Right lobe of liver (tissue), 6 donors: ENCODE results near the gene PTPRM. TPM values are rescaled to one million over a fixed set of nuclear protein-coding genes. Genes with fewer than 3 reads are reported as not detected.

Experiments used
- ATAC-seq, 4 donors: fragments of 200-7000 bp; cut with Tn5 transposase; one replicate each; pipeline ENCODE4 v1.9.1; 2020; ENCODE audit warnings: mild to moderate bottlenecking in 4 of 4, moderate library complexity in 4 of 4
- DNase-seq, 3 donors: peaks; one replicate each; pipeline ENCODE4 v3.0.0-alpha.2; 2020
- H3K27ac ChIP-seq, 3 donors: fragments of 200-600 bp; one replicate each; pipeline ENCODE4 v1.8.0; 2022
- H3K27me3 ChIP-seq, 2 donors: fragments of 200-600 bp; one replicate each; pipeline ENCODE4 v1.8.0; 2022
- H3K36me3 ChIP-seq, 4 donors: fragments of 200-600 bp; sonication (generic) in 1 of 4; one replicate each; pipeline versions ENCODE4 v1.5.1 to v1.8.0; 2017 to 2022; ENCODE audit warnings: control low read depth in 1 of 4
- H3K4me1 ChIP-seq, 4 donors: fragments of 200-600 bp; sonication (generic) in 1 of 4; one replicate each; pipeline versions ENCODE4 v1.5.1 to v1.8.0; 2017 to 2022; ENCODE audit warnings: control low read depth in 1 of 4
- H3K4me3 ChIP-seq, 3 donors: fragments of 200-600 bp; one replicate each; pipeline ENCODE4 v1.8.0; 2022
- H3K9me3 ChIP-seq, 4 donors: fragments of 200-600 bp; sonication (generic) in 1 of 4; one replicate each; pipeline versions ENCODE4 v1.5.1 to v1.8.0; 2017 to 2022; ENCODE audit warnings: control low read depth in 1 of 4
- CTCF ChIP-seq, 4 donors: fragments of 200-600 bp in 3 of 4; fragments of 450-650 bp in 1 of 4; IDR thresholded peaks; one replicate each; pipeline versions ENCODE4 v1.5.1 to v1.8.0; 2016 to 2022; ENCODE audit warnings: antibody characterized with exemption in 4 of 4, mild to moderate bottlenecking in 2 of 4
- POLR2A ChIP-seq: fragments of 450-650 bp; IDR thresholded peaks from one replicate; pipeline ENCODE4 v1.6.1; 2017; ENCODE audit warnings: antibody characterized with exemption, mild to moderate bottlenecking
- WGBS: methylation state at CpG from one replicate; pipeline ENCODE4 v1.1.6; 2018; ENCODE audit warnings: low coverage, low lambda C conversion rate; ENCODE audit not compliant: insufficient coverage; ENCODE audit errors: missing lambda C conversion rate; 5-methylcytosine and 5-hydroxymethylcytosine counted together
- intact Hi-C, 2 donors: fragments of 100-400 bp; cut with DNase I; formaldehyde crosslinking; loops; one replicate each; pipeline versions ENCODE4 v1.11.2 to v1.14.1; 2022
- total RNA-seq, 6 experiments: library from RNA; depleted of rRNA in 2 of 6; stranded (reverse); fragments of >200 nt in 2 of 6; fragmentation: NEBNext Ultra II Directional in 3 of 6; extraction: Animal tissue kit (Norgen Biotek cat#: 25700) in 3 of 6; gene quantifications; one replicate each; pipeline versions ENCODE4 v1.1.0 to v1.2.4, GENCODE V29; 2016 to 2023
- donor health status: DM: no; HTN: yes; CAD: no.
- donor health status: DM: no; HTN: no; CAD: no.
- donor health status: DM: no; HTN: no; CAD: no.
- donor health status: DM: no; HTN: yes; CAD: no.
- donor health status: DM: no; HTN: yes; CAD: no.

PTPRM gene
- total RNA-seq, 6 experiments from 2014 or later = 15.1 to 45.7 (median 26.5) TPM

DNA sequence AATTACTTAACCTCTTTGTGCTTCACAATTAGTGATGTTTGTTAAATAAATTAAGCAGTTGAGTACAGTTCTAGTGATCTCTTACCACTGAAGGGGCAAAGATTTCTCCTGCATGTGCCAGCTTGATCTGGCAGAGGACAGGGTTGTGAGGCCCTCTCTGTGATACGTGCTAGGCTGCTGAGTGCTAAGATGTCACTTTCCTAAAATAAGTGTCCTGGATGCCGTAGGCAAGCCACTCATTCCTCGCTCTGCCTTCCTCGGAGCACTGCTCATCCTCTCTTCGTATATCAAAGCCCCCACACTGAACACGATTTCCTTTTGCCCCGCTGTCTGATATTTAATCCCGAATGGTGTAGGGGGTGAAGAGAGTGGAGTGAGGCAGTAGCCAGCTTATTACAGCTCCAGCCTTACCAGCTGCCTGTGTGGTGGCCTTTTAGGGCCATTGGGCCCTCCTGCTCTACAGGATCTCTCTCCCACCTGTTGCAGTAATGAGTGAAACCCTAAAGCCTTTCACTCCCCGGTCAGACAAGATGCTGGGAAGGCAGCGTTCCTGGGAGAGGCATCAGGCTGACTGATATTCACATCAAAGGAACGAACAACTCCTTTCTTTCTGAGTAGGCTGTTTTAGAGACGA lies 40.5 kb downstream of the PTPRM start:
- no peak for TF ChIP-seq CTCF (IDR thresholded peaks at IDR 0.05)
- TF ChIP-seq POLR2A = no peak

GRCh38 chr18:7608174-7608550 lies 41.0 kb downstream of the PTPRM start:
- DNase-seq (no peak), ATAC-seq (no peak)
- TF ChIP-seq POLR2A = no peak
- TF ChIP-seq CTCF (IDR thresholded peaks at IDR 0.05) = no peak
- no peaks in the 10 kb centered on the region for H3K4me1 ChIP-seq
- intact Hi-C loops = no loop called here
- WGBS = 78% methylated on average over 1 of the region's 1 CpG
- no peaks in the 10 kb centered on the region for H3K9me3 ChIP-seq
- no peaks in the 10 kb centered on the region for H3K36me3 ChIP-seq
- no peak overlapping the region for H3K4me3 ChIP-seq
- H3K27ac ChIP-seq = no peak overlapping the region
- no peaks in the 10 kb centered on the region for H3K27me3 ChIP-seq

More for the DNA sequence above, 40.5 kb downstream of the PTPRM start:
- DNase-seq = no peak
- ATAC-seq = no peak
- intact Hi-C loops = no loop called here
- peaks cover 0 to 4% (median 0%) of the 10 kb centered on the region in 4 donors for H3K4me1 ChIP-seq
- H3K9me3 ChIP-seq = no peaks in the 10 kb centered on the region
- WGBS = 84% methylated on average over 7 of the region's 12 CpGs
- H3K27me3 ChIP-seq = no peaks in the 10 kb centered on the region
- H3K27ac ChIP-seq = no peak overlapping the region
- no peaks in the 10 kb centered on the region for H3K36me3 ChIP-seq
- H3K4me3 ChIP-seq = no peak overlapping the region

GRCh38 chr18:7608781-7609201 lies 41.7 kb downstream of the PTPRM start:
- Histone ChIP-seq H3K27ac (no peak overlapping the region), H3K9me3 (no peaks in the 10 kb centered on the region), H3K36me3 (no peaks in the 10 kb centered on the region), H3K27me3 (no peaks in the 10 kb centered on the region), H3K4me1 (no peaks in the 10 kb centered on the region), H3K4me3 (no peak overlapping the region)
- DNase-seq = no peak
- TF ChIP-seq CTCF (IDR thresholded peaks at IDR 0.05) = no peak
- TF ChIP-seq POLR2A = no peak
- ATAC-seq = peak; percentile 12 to 45 (median 24)
- intact Hi-C loops = no loop called here
- WGBS = 60% methylated on average over 1 of the region's 2 CpGs

- H3K4me1 ChIP-seq = no peaks in the 10 kb centered on the region
- H3K4me3 ChIP-seq = no peak overlapping the region
- ATAC-seq = no peak
- H3K36me3 ChIP-seq = no peaks in the 10 kb centered on the region
- WGBS = 67% methylated on average over 1 of the region's 1 CpG
- H3K27me3 ChIP-seq = no peaks in the 10 kb centered on the region
- H3K9me3 ChIP-seq = no peaks in the 10 kb centered on the region
- no peak for DNase-seq
- TF ChIP-seq CTCF (IDR thresholded peaks at IDR 0.05) (no peak), POLR2A (no peak)
- no peak overlapping the region for H3K27ac ChIP-seq
- intact Hi-C loops = no loop called here
Observed at GRCh38 chr18:7609617-7610016, 42.5 kb downstream of the PTPRM start.
